RKO (cell line): ENCODE results near the gene ROR1.

ENCODE experiments used
- DNase-seq: peaks from one replicate; pipeline ENCODE4 v3.0.0-alpha.2; 2016; ENCODE audit warnings: low spot score

Gene ROR1

GRCh38 chr1:63913533-63913932, 139.7 kb downstream of the ROR1 start:
- no peak for DNase-seq

DNA sequence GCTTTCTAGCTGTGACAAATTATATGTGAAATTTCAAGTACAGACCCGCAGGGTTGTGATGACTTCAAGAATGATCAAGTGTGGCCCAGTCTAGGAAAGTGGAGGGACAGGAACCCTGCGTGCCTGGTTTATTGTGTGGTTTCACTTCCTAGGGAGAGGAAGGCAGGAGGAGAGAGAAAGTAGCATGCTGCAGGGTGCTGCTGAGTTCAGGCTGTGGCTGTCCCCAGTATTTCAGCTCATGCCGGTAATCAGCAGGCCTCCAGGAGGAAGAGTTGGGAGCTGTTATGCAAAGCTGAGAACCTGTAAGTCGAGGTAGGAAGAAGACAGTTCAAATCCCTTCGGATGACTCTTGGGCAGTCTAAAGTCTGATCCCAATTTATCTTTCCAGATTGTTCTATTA, 140.4 kb downstream of the ROR1 start:
- no peak for DNase-seq

GRCh38 chr1:63914706-63915105, 140.9 kb downstream of the ROR1 start:
- DNase-seq, result no peak

- peak; percentile 8 for DNase-seq
Measured at GRCh38 chr1:63915121-63915520, 141.3 kb downstream of the ROR1 start.

GRCh38 chr1:63916485-63917360, 142.9 kb downstream of the ROR1 start:
- no peak for DNase-seq

GRCh38 chr1:63917571-63918417, 144.0 kb downstream of the ROR1 start:
- no peak for DNase-seq

DNA sequence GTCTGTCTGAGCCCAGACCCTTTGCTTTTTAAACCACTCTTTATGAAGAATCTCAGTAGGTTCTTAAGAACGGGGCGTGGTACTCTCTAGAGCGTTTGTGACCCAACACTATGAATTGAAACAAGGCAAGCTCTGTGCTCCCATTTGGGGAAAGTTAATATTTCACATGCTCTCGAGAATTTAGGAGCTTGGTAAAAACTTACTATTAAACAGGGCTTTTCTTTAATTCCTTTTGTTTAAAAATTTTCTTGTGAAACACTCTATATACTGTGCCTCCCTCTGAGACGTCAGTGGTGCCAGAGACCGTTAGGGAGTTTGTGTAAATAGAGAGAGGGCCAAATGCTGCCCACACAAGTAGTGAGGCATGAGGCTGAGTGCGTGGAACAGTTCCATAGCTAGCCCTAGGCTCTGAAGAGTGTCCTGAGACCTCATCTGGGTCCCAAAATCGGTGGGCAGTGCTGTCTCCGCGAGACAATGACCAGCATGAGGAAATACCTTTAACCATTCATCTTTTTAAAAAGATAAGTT, 144.7 kb downstream of the ROR1 start:
- DNase-seq, result no peak

GRCh38 chr1:63920154-63921117, 146.6 kb downstream of the ROR1 start:
- peak; percentile 12 for DNase-seq

DNA sequence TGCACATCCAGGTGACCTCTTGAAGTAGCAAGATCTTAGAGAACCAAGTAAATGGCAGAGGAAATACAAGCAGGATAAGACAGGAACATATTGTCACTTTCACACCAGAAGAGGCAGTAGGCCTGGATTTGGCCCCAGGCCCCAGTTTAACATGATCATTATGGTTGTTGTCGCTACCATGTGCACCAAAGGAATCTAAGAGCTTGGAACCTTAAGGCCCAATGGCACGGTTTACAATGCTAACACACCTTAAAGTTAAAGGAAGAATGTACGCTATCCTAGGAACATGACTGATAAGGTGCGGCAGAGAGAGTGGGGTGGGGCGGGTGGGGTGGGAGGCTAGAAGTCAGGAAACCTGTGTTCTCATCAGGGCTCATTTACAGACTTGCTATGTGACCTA, 147.5 kb downstream of the ROR1 start:
- DNase-seq, result no peak

GRCh38 chr1:63921802-63922201, 148.0 kb downstream of the ROR1 start:
- DNase-seq, result no peak

DNA sequence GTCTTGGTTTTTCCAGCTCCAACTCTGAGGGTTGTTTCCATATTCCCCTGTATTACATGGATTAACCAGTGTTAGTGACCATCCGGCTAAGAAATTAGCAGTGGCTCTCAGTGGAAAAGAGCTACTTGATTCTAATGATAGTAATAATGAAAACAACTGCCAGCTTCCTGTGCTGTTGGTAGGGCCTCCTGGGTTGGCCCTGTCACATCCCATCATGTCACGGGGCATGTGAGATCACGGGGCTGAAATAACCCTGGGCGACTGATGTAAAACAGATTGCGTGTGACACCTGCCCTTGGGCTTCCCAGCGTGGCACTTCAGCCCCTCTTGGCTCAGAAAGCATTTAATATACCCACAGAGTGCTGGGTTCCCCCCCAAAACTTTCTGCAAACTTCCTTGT, 149.0 kb downstream of the ROR1 start:
- no peak for DNase-seq

GRCh38 chr1:63923302-63923701, 149.5 kb downstream of the ROR1 start:
- no peak for DNase-seq

- DNase-seq, result no peak
Measured at GRCh38 chr1:63924600-63924999, 150.8 kb downstream of the ROR1 start.

- DNase-seq, result no peak
Measured at GRCh38 chr1:63928186-63929105, 154.6 kb downstream of the ROR1 start.

GRCh38 chr1:63929106-63929478, 155.3 kb downstream of the ROR1 start:
- DNase-seq, result no peak

GRCh38 chr1:63931468-63931867, 157.7 kb downstream of the ROR1 start:
- DNase-seq, result no peak

- no peak for DNase-seq
Measured at GRCh38 chr1:63934697-63935096, 160.9 kb downstream of the ROR1 start.

- DNase-seq, result peak; percentile 21
Measured at GRCh38 chr1:63935143-63935542, 161.3 kb downstream of the ROR1 start.

DNA sequence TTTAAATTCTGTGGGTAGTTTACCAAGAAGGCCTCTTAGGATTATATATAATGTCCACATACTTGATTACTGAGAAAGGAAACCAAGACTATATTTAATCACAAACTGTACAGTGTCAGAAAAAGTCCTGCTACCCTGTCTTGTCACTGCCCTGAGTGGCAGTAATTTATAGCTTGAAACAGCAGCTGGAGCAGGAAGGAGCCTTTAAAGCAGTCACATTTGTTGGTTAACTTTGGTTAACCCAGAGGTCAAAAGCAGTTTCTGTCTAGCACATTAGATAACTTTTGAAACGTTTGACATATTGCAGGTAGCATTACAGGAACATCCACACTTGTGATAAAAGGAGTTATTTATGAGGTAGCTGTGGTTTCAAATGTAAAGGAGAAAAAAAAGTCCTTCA, 161.7 kb downstream of the ROR1 start:
- no peak for DNase-seq

GRCh38 chr1:63936276-63936675, 162.5 kb downstream of the ROR1 start:
- no peak for DNase-seq

DNA sequence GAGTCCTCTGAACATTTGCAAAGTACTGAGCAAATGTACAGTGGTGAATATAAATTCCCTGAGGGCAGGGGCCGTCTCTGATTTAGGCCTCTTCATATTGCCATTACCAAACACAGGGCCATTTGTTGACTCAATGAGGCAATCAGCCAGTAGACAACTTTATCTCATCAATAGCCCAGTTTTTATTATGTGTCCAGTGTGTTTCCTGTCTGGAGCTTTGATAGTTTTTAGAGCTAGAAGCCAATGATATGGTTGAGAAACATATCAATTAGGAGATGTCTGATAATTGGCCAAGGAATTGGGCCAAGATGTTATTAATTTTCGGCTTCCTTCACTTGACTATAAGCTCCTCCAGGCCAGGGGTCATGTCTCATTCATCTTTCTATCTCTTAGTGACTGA, 163.0 kb downstream of the ROR1 start:
- DNase-seq, result no peak
